ENCODE measurements around the gene UBE2R2.
"Not testable (repeated sequence)": the region's sequence is repeated elsewhere in the genome, so short reads cannot be mapped to it uniquely, and the experiment has no call there.

The UBE2R2 gene

DNA sequence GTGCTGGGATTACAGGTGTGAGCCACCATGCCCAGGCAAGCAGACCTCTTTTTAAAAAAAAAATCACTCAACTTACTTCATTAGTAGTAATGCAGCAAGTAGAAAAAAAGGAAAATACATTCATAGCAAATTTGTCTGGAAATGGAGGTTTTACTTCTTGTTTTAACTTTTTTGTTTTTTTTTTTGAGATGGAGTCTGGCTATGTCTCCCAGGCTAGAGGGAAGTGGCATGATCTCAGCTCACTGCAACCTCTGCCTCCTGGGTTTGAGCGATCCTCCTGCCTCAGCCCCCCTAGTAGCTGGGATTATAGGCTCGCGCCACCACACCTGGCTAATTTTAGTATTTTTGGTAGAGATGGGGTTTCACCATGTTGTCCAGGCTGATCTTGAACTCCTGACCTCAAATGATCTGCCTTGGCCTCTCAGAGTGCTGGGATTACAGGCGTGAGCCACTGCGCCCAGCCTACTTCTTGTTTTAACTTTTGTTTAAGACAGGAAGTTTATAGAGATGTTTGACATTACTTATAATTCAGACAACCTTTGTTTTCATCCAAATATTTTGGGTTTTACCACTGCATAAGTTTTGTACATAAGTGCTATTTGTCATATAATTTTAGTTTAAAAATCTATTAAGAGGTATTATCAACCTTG, 26.5 kb downstream of the UBE2R2 start:
- DNase-seq (ENCODE audit: low spot score): no peak

GRCh38 chr9:33846231-33846630, 29.3 kb downstream of the UBE2R2 start:
- no peak for DNase-seq (ENCODE audit: low spot score)

DNA sequence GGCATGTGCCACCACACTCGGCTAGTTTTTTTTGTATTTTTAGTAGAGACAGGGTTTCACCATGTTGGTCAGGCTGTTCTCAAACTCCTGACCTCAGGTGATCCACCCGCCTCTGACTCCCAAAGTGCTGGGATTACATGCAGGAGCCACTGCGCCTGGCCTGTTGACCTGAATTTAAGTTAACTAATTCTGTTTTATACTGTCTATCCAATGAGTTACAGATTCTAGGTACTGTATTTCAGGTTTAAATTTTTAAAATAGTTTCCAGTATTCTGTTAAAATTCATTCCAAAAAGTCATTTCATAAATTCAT, 30.9 kb downstream of the UBE2R2 start:
- DNase-seq (ENCODE audit: low spot score): not testable (repeated sequence)

DNA sequence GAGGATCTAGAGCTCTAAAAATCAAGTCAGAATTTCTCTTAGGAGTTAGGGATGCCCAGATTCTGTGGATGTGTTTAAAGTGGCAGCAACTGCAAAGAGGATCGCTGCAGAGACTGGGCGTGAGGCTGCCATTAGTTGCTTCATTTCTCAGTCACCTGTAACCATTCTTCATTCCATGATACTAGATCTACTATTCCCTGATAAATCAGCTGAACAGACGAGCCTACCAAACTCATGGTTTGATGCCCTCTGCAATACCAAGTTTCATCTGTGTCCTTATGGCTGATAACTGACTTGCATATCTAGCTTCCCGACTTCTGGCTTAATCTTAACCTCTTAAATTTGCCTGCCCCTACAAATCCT, 33.3 kb downstream of the UBE2R2 start:
- DNase-seq (ENCODE audit: low spot score): no peak

DNA sequence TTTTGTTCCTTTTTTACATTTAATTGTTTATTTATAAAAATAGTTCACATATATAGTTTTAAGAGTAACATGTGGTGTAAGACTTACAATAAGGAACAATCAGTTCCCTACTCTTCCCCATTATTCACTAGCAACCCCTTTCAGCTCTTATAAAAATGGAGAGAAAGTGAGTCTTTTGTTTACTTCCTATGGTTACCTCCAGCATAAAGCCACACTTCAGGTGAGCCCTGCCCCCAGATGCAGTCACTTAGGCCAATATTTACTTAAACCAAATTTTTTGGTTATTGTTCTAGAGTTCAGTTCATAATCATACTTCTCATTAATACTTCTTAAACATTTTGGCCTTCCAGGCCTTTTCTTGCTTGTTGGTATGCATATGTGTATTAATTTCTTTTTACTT, 33.7 kb downstream of the UBE2R2 start:
- DNase-seq (ENCODE audit: low spot score): no peak

DNA sequence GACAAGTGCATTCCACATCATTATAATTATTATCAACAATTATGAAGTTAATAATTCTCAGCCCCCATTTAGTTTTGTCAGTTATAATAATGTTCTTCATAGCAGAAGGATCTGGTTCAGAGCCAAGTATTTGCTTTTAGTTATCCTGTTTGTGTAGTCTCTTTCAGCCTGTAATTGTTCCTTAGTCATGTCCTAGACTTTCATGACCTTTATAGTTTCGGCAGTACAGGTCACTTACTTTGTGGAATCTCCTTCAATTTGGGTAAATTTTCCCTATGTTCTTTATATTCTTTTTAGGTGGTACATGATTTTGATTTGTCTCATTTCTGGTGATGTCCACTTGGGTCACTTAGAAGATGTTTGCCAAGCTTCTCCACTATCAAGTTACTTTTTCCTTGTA, 34.3 kb downstream of the UBE2R2 start:
- no peak for DNase-seq (ENCODE audit: low spot score)

GRCh38 chr9:33852216-33852826, 35.4 kb downstream of the UBE2R2 start:
- DNase-seq (ENCODE audit: low spot score): peak; percentile 47

GRCh38 chr9:33856247-33856646, 39.3 kb downstream of the UBE2R2 start:
- DNase-seq (ENCODE audit: low spot score): no peak

GRCh38 chr9:33858423-33858822, 41.5 kb downstream of the UBE2R2 start:
- no peak for DNase-seq (ENCODE audit: low spot score)

- peak; percentile 33 for DNase-seq (ENCODE audit: low spot score)
Measured at GRCh38 chr9:33860200-33860871, 43.4 kb downstream of the UBE2R2 start.

GRCh38 chr9:33861917-33862453, 45.0 kb downstream of the UBE2R2 start:
- DNase-seq (ENCODE audit: low spot score): no peak

DNA sequence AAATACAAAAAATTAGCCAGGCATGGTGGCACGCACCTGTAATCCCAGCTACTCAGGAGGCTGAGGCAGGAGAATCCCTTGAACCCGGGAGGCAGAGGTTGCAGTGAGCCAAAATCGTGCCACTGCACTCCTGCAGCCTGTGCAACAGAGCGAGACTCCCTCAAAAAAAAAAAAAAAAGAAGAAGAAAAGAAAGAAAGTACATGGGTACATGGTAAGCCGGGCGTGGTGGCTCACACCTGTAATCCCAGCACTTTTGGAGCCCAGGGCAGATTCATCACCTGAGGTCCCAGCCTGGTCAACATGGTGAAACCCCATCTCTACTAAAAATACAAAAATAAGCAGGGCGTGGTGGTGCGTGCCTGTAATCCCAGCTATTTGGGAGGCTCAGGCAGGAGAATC, 46.1 kb downstream of the UBE2R2 start:
- not testable (repeated sequence) for DNase-seq (ENCODE audit: low spot score)

DNA sequence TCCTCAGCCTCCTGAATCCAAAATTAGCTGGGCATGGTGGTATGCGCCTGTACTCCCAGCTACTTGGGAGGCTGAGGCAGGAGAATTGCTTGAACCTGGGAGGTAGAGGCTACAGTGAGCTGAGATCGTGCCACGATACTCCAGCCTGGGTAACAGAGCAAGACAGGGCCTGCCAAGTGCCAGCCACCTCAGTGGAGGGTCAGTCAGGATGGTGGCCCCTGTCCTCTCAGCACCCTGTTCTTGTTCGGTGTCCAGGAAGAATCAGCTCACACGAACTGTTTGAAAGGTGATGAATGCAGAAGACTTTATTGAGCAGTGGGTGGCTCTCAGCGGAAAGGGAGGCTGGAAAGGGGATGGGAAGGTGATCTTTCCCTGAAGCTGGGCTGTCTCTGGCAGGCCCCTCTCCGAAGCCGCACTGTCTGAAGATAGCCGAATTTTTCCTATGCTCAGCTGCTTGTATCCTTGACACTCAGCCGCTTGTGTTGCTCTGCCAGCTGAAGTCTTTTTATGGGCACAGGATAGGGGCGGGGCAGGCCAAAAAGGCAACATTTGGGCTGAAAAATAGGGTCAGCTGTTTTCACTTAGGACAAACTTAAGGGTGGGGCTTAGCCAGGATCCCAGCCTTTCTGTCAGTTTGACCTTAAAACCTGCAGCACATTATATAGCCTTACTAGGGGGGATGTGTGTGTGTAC, 50.9 kb downstream of the UBE2R2 start:
- peak; percentile 53 for DNase-seq (ENCODE audit: low spot score)

- peak; percentile 60 for DNase-seq (ENCODE audit: low spot score)
Measured at GRCh38 chr9:33868440-33868973, 51.5 kb downstream of the UBE2R2 start.

DNA sequence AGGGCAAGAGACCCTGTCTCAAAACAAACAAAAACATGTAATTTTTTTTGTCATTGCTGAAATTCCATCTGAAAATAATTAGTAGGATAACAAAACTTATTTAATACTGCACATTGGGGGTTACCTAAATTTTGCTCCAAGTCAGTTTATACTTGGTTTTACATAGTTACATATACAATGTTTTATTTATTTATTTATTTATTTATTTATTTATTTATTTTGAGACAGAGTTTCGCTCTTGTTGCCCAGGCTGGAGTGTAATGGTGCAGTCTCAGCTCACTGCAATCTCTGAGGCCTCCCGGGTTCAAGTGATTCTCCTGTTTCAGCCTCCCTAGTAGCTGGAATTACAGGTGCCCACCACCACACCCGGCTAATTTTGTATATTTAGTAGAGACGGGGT, 52.3 kb downstream of the UBE2R2 start:
- not testable (repeated sequence) for DNase-seq (ENCODE audit: low spot score)

GRCh38 chr9:33877727-33878489, 60.9 kb downstream of the UBE2R2 start:
- DNase-seq (ENCODE audit: low spot score): no peak

DNA sequence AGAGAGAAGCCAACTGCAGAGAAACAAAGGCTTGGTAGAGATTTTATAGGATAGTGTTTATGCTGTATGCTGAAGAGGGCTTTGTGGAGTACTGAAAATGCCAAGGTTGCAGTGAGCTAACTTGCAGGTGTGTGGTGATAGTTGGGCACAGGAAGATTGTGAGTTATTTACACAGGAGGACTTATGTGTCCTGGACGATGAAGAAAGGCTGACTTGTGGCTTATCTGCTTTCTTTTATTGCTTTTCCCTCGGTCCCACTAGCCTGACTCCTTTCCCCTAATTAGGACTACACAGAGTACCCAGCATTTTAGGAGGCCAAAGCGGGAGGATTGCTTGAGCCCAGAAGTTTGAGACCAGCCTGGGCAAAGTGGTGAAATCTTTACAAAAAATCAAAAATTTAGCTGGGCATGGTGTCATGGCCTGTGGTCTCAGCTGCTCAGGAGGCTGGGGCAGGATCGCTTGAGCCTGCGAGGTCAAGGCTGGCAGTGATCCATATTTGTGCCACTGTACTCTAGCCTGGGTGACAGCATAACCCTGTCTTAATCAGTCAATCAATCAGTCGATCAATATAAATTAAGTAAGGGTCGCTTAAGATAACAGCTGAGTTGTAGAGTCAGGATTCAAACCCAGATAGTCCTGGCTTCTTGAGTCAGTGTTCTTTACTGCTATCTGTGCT, 61.9 kb downstream of the UBE2R2 start:
- no peak for DNase-seq (ENCODE audit: low spot score)

DNA sequence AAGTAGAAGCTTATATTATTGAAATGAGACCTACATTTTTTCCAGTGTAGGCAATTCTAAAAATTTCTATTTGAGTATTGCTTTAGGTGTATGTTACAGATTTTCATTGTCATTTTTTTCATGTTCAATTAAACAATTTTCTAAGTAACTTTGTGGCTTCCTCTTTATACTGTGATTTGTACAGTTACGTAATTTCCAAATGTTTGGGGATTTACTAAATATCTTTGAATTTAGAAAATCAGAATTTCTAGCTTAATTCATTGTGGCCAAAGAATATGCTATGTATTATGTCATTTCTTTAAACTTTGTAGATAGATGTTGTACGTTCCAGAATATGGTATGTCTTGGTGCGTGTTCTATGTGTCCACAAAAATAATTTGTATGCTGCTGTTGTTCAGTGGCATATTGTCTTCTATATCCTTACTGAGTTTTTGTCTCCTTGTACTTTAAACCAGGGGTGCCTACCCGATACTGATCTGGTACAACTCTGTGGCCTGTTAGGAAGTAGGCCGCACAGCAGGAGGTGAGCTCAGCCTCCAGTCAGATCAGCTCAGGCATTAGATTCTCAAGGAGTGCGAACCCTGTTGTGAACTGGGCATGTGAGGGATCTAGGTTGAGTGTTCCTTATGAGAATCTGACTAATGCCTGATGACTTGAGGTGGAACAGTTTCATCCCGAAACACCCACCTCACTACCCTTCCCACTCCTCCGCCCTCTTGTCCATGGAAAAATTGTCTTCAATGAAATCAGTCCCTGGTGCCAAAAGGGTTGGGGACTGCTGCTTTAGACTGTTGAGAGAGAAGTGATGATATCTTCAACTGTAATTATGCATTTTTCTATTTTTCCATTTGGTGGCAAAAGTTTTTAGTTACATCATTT, 63.5 kb downstream of the UBE2R2 start:
- DNase-seq (ENCODE audit: low spot score): no peak

GRCh38 chr9:33881635-33882034, 64.7 kb downstream of the UBE2R2 start:
- no peak for DNase-seq (ENCODE audit: low spot score)

Data from GM03348 (cell line).